Psoas muscle (tissue), 8 donors: Measurements from ENCODE around the gene TBPL2. TPM values are rescaled to one million over a fixed set of nuclear protein-coding genes. Genes with fewer than 3 reads are reported as not detected.

Source experiments
- ATAC-seq, 4 donors: fragments of 200-7000 bp; cut with Tn5 transposase; one replicate each; pipeline ENCODE4 v1.9.1; 2020; ENCODE audit warnings: moderate library complexity in 3 of 4, mild to moderate bottlenecking in 2 of 4
- DNase-seq, 2 donors: peaks; one replicate each; pipeline ENCODE4 v3.0.0-alpha.2; 2020
- H3K27ac ChIP-seq: fragments of 200-600 bp; one replicate; pipeline ENCODE4 v1.8.0; 2022
- H3K27me3 ChIP-seq, 3 donors: fragments of 200-600 bp in 1 of 3; one replicate each; pipeline versions ENCODE4 v1.6.1 to v1.8.0; 2013 to 2022; ENCODE audit warnings: low read length in 2 of 3, mild to moderate bottlenecking in 2 of 3, moderate library complexity in 1 of 3; ENCODE audit not compliant: insufficient read depth in 3 of 3
- H3K36me3 ChIP-seq, 2 donors: fragments of 200-600 bp in 1 of 2; one replicate each; pipeline versions ENCODE4 v1.6.1 to v1.8.0; 2013 to 2022; ENCODE audit warnings: low read depth in 1 of 2, mild to moderate bottlenecking in 1 of 2, moderate library complexity in 1 of 2; ENCODE audit not compliant: insufficient read depth in 1 of 2
- H3K4me1 ChIP-seq: fragments of 200-600 bp; one replicate; pipeline ENCODE4 v1.8.0; 2022
- H3K4me3 ChIP-seq: fragments of 200-600 bp; one replicate; pipeline ENCODE4 v1.8.0; 2022; ENCODE audit warnings: mild to moderate bottlenecking
- H3K9me3 ChIP-seq: fragments of 200-600 bp; one replicate; pipeline ENCODE4 v1.8.0; 2022
- WGBS, 3 donors: extraction: QIAGEN DNeasy Blood & Tissue Kit; methylation state at CpG; one replicate each; pipeline versions ENCODE4 v1.1.6 to v1.1.7; 2013; 5-methylcytosine and 5-hydroxymethylcytosine counted together
- intact Hi-C, 2 donors: fragments of 100-400 bp; cut with DNase I; formaldehyde crosslinking; loops; one replicate each; pipeline versions ENCODE4 v1.11.0 to v1.14.2; 2022
- polyA plus RNA-seq, 3 donors: library from polyadenylated mRNA; stranded (reverse); fragments of 200-250 nt; gene quantifications; one replicate each; pipeline ENCODE4 v1.2.3, GENCODE V29; 2013
- total RNA-seq, 4 donors: library from RNA; stranded (reverse); fragmentation: NEBNext Ultra II Directional in 2 of 4; extraction: Animal tissue kit (Norgen Biotek cat#: 25700) in 2 of 4; gene quantifications; one replicate each; pipeline versions ENCODE4 v1.2.1 to v1.2.4, GENCODE V29; 2021 to 2023
- TF ChIP-seq, protein P1 (sequence below): fragments of 200-600 bp; IDR thresholded peaks from one replicate; pipeline ENCODE4 v1.8.0; 2022; ENCODE audit warnings: antibody characterized with exemption
- donor health status: healthy with polysubstance abuse.
- donor health status: DM: no; HTN: no; CAD: no; lungs with moderate emphysema.
- donor health status: Bipolar disorder and iron deficiency.
- donor health status: healthy.
- donor health status: DM: yes; HTN: yes; CAD: no.
- donor health status: DM: no; HTN: no; CAD: no.
- donor health status: DM: no; HTN: no; CAD: no.
- donor health status: DM: yes; HTN: yes; CAD: no.

TBPL2 gene
- total and polyA plus RNA-seq, 7 donors = not detected

DNA sequence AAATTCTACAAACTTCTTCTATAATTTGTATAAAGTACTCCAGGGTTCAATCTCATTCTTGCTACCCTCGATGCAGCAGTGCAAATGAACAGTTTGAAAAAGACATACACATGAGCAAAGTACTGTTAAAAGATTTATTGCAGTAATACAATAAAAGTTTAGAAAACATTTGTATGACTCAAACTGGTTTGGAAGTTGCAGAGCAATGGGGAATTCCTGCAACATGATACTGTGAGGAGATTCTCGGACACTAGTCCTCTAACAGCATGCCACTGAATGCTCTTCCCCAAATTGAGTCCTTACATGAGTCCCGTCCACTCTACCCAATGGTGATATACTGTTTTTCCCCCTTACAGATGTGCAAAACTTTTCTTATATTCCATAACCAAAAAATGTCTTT, 74.1 kb downstream of the TBPL2 start:
- TF ChIP-seq, protein P1, sequence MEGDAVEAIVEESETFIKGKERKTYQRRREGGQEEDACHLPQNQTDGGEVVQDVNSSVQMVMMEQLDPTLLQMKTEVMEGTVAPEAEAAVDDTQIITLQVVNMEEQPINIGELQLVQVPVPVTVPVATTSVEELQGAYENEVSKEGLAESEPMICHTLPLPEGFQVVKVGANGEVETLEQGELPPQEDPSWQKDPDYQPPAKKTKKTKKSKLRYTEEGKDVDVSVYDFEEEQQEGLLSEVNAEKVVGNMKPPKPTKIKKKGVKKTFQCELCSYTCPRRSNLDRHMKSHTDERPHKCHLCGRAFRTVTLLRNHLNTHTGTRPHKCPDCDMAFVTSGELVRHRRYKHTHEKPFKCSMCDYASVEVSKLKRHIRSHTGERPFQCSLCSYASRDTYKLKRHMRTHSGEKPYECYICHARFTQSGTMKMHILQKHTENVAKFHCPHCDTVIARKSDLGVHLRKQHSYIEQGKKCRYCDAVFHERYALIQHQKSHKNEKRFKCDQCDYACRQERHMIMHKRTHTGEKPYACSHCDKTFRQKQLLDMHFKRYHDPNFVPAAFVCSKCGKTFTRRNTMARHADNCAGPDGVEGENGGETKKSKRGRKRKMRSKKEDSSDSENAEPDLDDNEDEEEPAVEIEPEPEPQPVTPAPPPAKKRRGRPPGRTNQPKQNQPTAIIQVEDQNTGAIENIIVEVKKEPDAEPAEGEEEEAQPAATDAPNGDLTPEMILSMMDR = no peak

More for the DNA sequence above, 74.1 kb downstream of the TBPL2 start:
- 19 to 33% (median 31%) methylated on average over 3 of the region's 3 CpGs for WGBS, 3 donors
- intact Hi-C loops = no loop called here
- H3K36me3 ChIP-seq = peaks cover 0 to 37% of the 10 kb centered on the region in 2 donors
- no peaks in the 10 kb centered on the region for H3K9me3 ChIP-seq
- no peak overlapping the region for H3K4me3 ChIP-seq
- DNase-seq (no peak), ATAC-seq (peak; percentile 62 to 76 (median 64))
- H3K27ac ChIP-seq = peak overlapping the region; percentile 18
- H3K4me1 ChIP-seq = no peaks in the 10 kb centered on the region
- no peaks in the 10 kb centered on the region for H3K27me3 ChIP-seq

Other genes starting within 250 kb of the TBPL2 start
- gene DLGAP5, start 249.0 kb downstream of the TBPL2 start, total RNA-seq = under 1 TPM in 2 of 4 donors, not detected in 2; 0.10 to 0.29 TPM
- gene DLGAP5, start 249.0 kb downstream of the TBPL2 start, polyA plus RNA-seq = under 1 TPM in 2 of 3 donors, not detected in 1; 0.03 to 0.05 TPM
- 10 to 100 TPM; 22.6 to 57.4 (median 31.0) TPM for gene FBXO34, start 169.2 kb downstream of the TBPL2 start, total RNA-seq
- gene FBXO34, start 169.2 kb downstream of the TBPL2 start, polyA plus RNA-seq = 10 to 100 TPM in 2 of 3 donors, 1 to 10 TPM in 1; 6.1 to 25.8 (median 23.3) TPM
- gene ATG14, start 28.8 kb downstream of the TBPL2 start, total RNA-seq = 10 to 100 TPM in 2 of 4 donors, 1 to 10 TPM in 2; 7.4 to 15.1 (median 11.0) TPM
- gene ATG14, start 28.8 kb downstream of the TBPL2 start, polyA plus RNA-seq = 10 to 100 TPM in 1 of 3 donors, 1 to 10 TPM in 2; 4.3 to 13.9 (median 7.9) TPM
- gene KTN1, start 139.6 kb upstream of the TBPL2 start, total RNA-seq = 100 to 1,000 TPM; 238 to 607 (median 348) TPM
- 100 to 1,000 TPM; 218 to 576 (median 270) TPM for gene KTN1, start 139.6 kb upstream of the TBPL2 start, polyA plus RNA-seq